NCI-H510A (cell line): ENCODE results near the gene FBXO48.

Experiments
- DNase-seq: peaks from one replicate; lab custom pipeline; 2025; lab: John Stamatoyannopoulos, UW

Gene FBXO48

DNA sequence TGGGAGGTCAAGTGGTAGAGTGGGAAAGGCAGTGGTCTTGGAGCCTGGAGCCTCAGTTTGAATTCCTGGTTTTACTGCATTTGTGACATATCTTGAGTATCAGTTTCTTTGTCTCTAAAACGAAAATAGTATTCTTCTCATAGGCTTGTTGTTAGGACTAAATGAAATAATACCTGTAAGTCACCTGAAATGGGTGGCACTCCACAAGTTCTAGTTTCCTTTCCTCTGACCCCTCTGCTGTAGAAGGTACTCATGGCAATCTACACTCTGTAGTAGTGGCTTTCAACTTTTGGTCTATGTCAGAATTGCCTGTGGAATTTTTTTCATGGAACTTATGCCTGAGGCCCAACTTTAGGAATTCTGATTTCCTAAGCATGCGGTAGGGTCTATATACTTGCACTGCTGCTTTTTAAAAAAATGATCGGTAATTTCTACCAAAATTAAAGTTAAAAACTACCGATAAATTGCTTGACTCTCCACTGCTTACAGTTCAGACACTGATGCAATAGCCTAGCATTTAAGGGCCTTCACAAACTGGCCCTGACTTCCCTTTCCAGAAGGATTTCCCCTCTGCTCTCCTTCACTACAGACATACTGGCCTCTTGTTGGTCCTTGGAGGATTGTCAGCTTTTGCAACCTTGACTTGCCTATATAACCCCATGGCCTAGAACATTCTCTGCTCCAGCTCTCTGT, 54.8 kb downstream of the FBXO48 start:
- no peak for DNase-seq

DNA sequence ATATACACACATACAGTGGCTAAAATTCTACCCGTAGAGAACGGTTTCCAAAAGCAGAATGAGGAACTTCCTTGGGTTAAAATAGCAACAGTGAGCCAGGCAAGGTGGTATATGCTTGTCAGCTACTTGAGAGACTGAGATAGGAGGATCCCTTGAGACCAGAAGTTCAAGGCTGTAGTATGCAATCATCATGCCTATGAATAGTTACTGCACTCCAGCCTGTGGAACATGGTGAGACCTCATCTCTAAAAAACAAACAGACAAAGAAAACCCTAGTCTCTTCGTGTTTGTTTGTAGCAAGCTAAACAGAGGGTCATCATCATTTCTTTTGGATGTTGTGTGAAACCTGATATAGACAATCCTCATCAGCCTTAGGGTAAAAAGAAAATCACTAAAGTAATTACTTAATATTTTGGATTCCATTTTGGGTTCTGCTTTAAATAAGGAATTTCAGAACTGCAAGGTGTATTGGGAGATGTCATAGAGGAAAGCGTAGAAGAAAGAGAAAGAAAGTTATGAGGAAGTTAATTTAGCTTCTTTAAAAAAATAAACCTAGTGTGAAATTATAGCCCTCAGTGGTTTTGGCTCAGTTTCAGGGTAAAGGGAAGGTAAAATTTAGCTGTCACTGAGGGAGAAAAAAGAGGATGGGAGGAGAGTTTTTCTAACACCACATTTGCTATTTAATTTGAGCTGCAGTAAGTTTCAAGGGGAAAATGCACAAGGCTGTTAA, 55.5 kb downstream of the FBXO48 start:
- DNase-seq: no peak
